Measurements from ENCODE around the gene KCNQ5.

The KCNQ5 gene

DNA sequence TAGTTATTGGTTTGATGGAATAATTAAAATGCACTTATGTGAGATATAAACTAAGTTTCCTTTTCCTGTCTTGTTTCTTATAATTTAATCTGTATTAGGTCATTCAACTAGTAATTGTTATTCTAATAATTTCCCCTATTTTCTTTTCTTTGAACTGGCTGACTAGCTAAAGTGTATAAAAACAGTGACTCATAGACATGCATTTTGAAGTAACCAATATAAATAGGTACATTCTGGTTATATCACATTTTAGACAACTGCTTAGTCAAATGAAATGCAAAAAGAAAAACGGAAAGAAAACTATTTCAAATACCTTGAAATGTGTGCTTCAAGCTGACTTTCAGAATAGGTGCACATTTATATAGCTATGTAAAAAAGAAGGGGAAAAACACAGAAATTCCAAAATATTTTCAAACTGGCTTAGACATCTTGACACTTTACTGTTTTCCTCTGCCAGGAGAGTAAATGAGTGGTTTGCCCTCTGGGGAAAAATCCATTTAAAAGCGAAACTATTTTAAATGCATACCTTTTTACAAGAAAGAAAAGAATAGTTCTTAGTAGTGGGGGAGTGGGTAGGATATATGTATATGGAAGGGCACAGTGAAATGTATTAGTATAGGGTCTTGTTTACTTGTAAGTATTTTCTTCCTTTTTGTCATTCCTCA lies 28.3 kb downstream of the KCNQ5 start:
- Histone ChIP-seq H3K9me3 (ENCODE audit: severe bottlenecking) (no peaks in the 10 kb centered on the region), H3K27me3 (ENCODE audit: insufficient read depth, low read depth, severe bottlenecking) (no peaks in the 10 kb centered on the region), H3K4me3 (ENCODE audit: low read depth, low read length) (no peak overlapping the region), H3K27ac (no peak overlapping the region), H3K36me3 (no peaks in the 10 kb centered on the region)
- no peak for DNase-seq
- TF ChIP-seq, protein P1, sequence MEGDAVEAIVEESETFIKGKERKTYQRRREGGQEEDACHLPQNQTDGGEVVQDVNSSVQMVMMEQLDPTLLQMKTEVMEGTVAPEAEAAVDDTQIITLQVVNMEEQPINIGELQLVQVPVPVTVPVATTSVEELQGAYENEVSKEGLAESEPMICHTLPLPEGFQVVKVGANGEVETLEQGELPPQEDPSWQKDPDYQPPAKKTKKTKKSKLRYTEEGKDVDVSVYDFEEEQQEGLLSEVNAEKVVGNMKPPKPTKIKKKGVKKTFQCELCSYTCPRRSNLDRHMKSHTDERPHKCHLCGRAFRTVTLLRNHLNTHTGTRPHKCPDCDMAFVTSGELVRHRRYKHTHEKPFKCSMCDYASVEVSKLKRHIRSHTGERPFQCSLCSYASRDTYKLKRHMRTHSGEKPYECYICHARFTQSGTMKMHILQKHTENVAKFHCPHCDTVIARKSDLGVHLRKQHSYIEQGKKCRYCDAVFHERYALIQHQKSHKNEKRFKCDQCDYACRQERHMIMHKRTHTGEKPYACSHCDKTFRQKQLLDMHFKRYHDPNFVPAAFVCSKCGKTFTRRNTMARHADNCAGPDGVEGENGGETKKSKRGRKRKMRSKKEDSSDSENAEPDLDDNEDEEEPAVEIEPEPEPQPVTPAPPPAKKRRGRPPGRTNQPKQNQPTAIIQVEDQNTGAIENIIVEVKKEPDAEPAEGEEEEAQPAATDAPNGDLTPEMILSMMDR (IDR thresholded peaks at IDR 0.05; ENCODE audit: low read depth, low read length), result no peak

DNA sequence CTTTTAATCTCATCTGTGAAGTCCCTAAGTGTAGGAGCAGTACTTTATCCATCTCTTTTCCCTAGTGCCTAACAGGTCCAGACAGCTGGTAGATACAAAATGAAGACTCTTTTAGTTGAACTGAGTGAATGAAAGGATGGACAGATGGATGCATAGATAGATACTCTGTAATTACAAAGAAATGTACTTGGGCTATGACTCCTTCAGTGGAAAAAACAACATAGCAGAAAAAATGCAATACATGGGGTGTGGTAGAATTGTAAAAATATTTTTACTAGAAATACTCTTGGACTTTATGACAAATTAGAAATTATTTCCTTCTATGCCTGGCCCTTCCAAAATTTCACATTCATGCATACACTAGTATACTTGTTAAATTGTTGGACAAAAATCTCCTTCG lies 29.3 kb downstream of the KCNQ5 start:
- no peak overlapping the region for H3K27ac ChIP-seq

DNA sequence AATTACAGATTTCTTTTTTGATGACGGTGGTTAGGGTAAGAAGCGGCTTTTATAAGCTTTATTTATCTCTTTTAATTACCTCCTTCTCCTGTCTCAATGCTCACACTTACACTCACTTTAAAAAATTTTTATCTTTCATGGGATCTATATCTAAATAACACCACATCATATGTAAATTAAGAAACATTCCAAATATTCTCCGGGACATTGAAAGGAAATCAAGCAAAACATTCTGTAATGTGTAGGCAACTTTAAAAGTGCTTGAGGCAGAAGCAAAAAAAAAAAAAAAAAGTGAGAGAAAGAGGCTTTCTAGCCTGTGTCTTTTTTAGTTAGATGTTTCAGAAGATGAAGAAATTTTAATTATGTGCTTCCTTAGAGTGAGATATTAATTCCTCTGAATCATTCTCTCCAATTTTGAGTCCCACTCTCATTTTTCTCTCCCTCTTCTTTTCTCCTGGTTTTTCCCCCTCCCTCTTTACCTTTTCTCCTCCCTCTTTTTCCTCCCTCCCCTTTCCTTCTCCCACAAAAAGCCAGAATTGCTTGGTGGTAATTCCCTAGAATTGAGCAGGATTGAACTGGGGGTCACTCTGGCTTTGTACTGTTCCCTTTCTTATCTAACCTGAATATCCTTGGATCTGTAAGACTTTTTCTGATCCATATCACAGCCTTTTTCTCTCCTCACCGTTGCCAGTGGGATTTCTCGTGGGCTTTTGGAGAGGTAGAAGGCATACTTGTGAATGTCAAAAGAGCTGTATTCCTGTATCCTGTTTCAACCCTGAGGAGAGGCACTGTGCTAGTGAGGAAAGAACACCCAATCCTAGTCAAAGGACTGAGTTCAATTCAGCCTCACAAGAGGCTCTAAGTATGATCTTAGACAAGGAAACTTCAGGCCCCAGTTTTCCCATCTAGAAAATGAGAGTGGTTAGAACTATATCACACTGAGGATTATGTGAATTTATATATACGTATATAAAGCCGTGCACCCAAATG lies 30.4 kb downstream of the KCNQ5 start:
- TF ChIP-seq, protein P1 (IDR thresholded peaks at IDR 0.05; ENCODE audit: low read depth, low read length), result no peak
- Histone ChIP-seq H3K9me3 (ENCODE audit: severe bottlenecking) (no peaks in the 10 kb centered on the region), H3K36me3 (no peaks in the 10 kb centered on the region; the same call in 1 of the 2 replicates), H3K4me3 (ENCODE audit: low read depth, low read length) (no peak overlapping the region), H3K27me3 (ENCODE audit: insufficient read depth, low read depth, severe bottlenecking) (no peaks in the 10 kb centered on the region), H3K27ac (no peak overlapping the region)
- DNase-seq, result no peak

More for the DNA sequence above, 29.3 kb downstream of the KCNQ5 start:
- no peaks in the 10 kb centered on the region for H3K9me3 ChIP-seq (ENCODE audit: severe bottlenecking)
- DNase-seq, result no peak
- H3K36me3 ChIP-seq, result no peaks in the 10 kb centered on the region
- no peaks in the 10 kb centered on the region for H3K27me3 ChIP-seq (ENCODE audit: insufficient read depth, low read depth, severe bottlenecking)
- TF ChIP-seq, protein P1 (IDR thresholded peaks at IDR 0.05; ENCODE audit: low read depth, low read length), result no peak
- no peak overlapping the region for H3K4me3 ChIP-seq (ENCODE audit: low read depth, low read length)

DNA sequence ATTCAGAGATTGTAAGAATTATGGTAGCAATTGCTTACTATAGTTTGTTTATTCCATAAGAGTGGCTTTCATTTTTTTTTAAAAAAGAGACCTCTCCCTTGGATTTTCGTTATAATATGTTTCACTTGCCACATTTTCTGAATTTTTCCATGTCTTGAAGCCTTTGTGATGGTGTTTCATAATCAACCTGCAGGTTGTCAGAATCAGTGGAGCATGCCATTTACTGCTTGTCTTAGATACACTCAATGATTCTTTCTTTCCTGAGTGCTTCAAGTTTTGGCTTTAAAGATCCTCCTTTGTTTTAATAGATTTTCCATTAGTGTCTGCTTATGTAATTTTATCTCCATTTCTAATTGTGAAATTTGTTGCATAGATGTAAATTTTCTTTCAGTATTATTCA lies 31.2 kb downstream of the KCNQ5 start:
- no peak overlapping the region for H3K27ac ChIP-seq
- DNase-seq, result no peak
- TF ChIP-seq, protein P1 (IDR thresholded peaks at IDR 0.05; ENCODE audit: low read depth, low read length), result no peak
- H3K4me3 ChIP-seq (ENCODE audit: low read depth, low read length), result no peak overlapping the region
- H3K27me3 ChIP-seq (ENCODE audit: insufficient read depth, low read depth, severe bottlenecking), result no peaks in the 10 kb centered on the region
- H3K36me3 ChIP-seq, result no peaks in the 10 kb centered on the region; the same call in 1 of the 2 replicates
- no peaks in the 10 kb centered on the region for H3K9me3 ChIP-seq (ENCODE audit: severe bottlenecking)

DNA sequence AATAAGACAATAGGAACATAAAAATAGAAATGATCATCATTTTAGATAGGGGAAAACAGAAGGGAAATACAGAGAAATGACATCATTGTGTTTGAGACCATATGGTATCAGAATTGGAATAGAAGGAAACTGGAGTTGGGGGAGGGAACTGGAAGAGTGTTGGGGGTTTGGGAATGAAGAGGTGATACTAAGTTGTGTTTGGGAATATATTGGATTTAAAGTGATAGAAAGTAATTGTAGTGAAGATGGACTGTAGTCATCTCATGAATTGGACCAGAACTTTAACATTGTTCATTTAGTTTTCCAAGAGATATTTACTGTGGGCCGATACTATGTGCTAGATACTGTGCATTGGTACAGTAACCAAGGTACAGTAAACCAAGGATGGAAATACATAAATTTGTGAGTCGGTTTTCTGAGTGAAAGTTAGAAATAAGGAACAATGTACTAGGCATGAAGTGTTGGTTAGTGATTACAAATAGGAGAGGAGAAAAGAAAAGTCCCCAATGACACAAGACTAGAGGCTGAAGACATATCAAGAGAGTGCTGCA lies 32.3 kb downstream of the KCNQ5 start:
- TF ChIP-seq, protein P1 (IDR thresholded peaks at IDR 0.05; ENCODE audit: low read depth, low read length), result no peak
- H3K4me3 ChIP-seq (ENCODE audit: low read depth, low read length), result no peak overlapping the region
- no peaks in the 10 kb centered on the region; the same call in 1 of the 2 replicates for H3K36me3 ChIP-seq
- no peak for DNase-seq
- no peaks in the 10 kb centered on the region for H3K27me3 ChIP-seq (ENCODE audit: insufficient read depth, low read depth, severe bottlenecking)
- no peaks in the 10 kb centered on the region for H3K9me3 ChIP-seq (ENCODE audit: severe bottlenecking)
- no peak overlapping the region for H3K27ac ChIP-seq
